ENCODE results near the gene PDE6D. TPM values are rescaled to one million over a fixed set of nuclear protein-coding genes. Genes with fewer than 3 reads are reported as not detected.

PDE6D gene
- total RNA-seq, 1 donor from 2014 or later, result 14.1 TPM

DNA sequence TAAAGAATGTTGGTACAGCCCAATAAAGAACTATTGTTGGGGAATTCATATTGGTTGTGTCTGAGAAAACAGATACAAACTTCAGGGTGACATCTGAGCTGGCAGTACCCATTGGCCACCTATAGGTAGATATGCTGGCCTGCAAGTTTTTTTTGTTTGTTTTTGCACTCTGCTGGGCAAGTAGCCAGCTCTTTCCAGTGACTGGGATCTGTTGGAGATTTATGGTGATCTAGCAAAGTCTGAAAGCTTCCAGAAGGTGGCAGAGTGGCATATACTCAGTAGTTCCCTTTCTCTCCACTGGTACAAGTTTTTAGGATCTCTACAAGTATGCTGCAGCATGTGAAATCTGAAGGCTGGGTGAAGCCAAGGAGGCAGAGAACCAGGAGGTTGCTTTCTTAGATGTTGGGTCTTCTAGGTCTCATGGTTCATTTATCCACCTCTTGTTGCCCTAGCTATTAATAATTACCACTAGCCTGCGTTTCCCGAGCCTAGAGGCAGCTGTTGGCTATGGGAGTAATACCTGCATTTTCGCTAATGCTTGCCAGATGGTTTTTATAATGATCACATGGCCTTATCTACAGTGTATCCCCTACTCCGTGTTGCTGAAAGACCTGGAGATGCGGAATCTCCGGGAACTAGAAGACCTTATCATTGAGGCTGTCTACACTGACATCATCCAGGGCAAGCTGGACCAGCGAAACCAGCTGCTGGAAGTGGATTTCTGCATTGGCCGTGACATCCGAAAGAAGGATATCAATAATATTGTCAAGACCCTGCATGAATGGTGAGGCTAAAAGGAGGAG, 14.6 kb upstream of the PDE6D start:
- peaks cover 26 to 65% (median 46%) of the 10 kb centered on the region in 3 donors for H3K36me3 ChIP-seq (ENCODE audit: control insufficient read depth in 3 of 3, insufficient read depth in 3 of 3, low read length in 3 of 3)
- no peaks in the 10 kb centered on the region for H3K27me3 ChIP-seq (ENCODE audit: control insufficient read depth in 3 of 3, insufficient read depth in 3 of 3, low read length in 3 of 3)
- H3K4me3 ChIP-seq (ENCODE audit: low read length in 3 of 3), result no peak overlapping the region
- H3K4me1 ChIP-seq (ENCODE audit: control insufficient read depth in 3 of 3, insufficient read depth in 3 of 3, low read length in 3 of 3), result peaks cover 0 to 6% (median 0%) of the 10 kb centered on the region in 3 donors
- H3K9ac ChIP-seq (ENCODE audit: low read depth in 1 of 3, low read length in 3 of 3), result no peak overlapping the region
- H3K9me3 ChIP-seq (ENCODE audit: control insufficient read depth in 3 of 3, low read length in 3 of 3), result no peaks in the 10 kb centered on the region
- H3K27ac ChIP-seq (ENCODE audit: low read depth, low read length), result no peak overlapping the region

DNA sequence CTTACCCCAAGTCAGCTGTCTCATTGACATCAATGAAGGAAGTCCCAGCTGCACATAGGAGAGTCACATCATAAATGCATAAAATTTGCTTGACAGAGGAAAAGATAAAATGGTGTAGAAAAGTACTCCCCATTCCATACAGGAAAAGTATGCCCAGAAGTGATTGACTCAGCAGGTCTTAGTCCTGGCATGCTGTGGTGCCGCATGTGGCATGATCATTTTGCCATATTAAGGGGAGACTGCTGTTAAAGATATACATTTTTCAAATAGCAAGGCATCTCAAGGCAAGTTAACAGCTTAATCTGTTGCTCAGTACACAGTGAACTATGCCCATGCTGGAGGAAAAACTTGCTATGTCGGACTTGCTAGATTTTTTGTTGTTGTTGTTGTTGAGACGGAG, 13.3 kb upstream of the PDE6D start:
- Histone ChIP-seq H3K27ac (ENCODE audit: low read depth, low read length) (no peak overlapping the region), H3K4me1 (ENCODE audit: control insufficient read depth in 3 of 3, insufficient read depth in 3 of 3, low read length in 3 of 3) (peaks cover 0 to 6% (median 0%) of the 10 kb centered on the region in 3 donors), H3K27me3 (ENCODE audit: control insufficient read depth in 3 of 3, insufficient read depth in 3 of 3, low read length in 3 of 3) (no peaks in the 10 kb centered on the region), H3K36me3 (ENCODE audit: control insufficient read depth in 3 of 3, insufficient read depth in 3 of 3, low read length in 3 of 3) (peaks cover 26 to 55% (median 41%) of the 10 kb centered on the region in 3 donors), H3K4me3 (ENCODE audit: low read length in 3 of 3) (no peak overlapping the region), H3K9ac (ENCODE audit: low read depth in 1 of 3, low read length in 3 of 3) (no peak overlapping the region), H3K9me3 (ENCODE audit: control insufficient read depth in 3 of 3, low read length in 3 of 3) (no peaks in the 10 kb centered on the region)

DNA sequence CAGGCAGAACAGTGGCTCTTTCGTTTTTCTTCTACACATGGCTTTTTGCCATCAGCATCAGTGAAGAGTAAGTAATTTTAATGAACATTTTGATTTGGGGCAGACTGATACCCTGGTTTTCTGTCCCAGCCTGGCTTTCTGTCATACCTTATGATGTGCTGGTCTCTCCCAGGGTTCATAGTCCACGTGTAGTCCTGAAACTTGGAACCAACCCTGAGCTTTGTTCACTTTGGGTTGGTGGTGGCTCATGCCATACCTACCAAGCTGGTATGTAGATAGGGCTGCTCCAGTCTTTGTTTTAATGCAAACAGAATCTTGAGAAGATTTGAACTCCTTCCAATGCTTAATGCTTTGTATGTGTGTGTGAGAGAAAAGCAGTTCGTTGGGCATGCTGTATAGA, 10.0 kb upstream of the PDE6D start:
- Histone ChIP-seq H3K27ac (ENCODE audit: low read depth, low read length) (no peak overlapping the region), H3K4me1 (ENCODE audit: control insufficient read depth in 3 of 3, insufficient read depth in 3 of 3, low read length in 3 of 3) (peaks cover 11 to 20% (median 15%) of the 10 kb centered on the region in 3 donors), H3K27me3 (ENCODE audit: control insufficient read depth in 3 of 3, insufficient read depth in 3 of 3, low read length in 3 of 3) (no peaks in the 10 kb centered on the region), H3K4me3 (ENCODE audit: low read length in 3 of 3) (no peak overlapping the region), H3K9me3 (ENCODE audit: control insufficient read depth in 3 of 3, low read length in 3 of 3) (no peaks in the 10 kb centered on the region), H3K9ac (ENCODE audit: low read depth in 1 of 3, low read length in 3 of 3) (no peak overlapping the region), H3K36me3 (ENCODE audit: control insufficient read depth in 3 of 3, insufficient read depth in 3 of 3, low read length in 3 of 3) (peaks cover 9 to 36% (median 18%) of the 10 kb centered on the region in 3 donors)

DNA sequence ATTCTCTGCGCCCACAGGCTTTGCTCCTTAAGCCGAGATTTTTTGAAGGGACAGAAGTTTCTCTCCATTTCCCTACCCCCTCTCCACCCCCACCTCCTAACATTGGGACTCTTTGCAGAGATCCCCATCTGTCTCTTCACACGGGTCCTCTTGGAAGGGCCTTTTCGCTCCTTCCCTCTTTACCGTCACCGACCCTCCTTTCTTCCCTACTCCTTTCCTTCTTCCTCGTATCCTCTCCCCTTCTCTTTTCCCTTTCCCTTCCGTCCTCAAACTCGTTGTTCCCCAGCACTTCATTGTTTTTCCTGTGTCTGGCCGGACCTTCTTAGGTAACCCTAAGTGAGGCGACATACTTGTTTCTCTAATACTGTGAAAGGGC, 5.8 kb upstream of the PDE6D start:
- no peaks in the 10 kb centered on the region for H3K9me3 ChIP-seq (ENCODE audit: control insufficient read depth in 3 of 3, low read length in 3 of 3)
- H3K4me3 ChIP-seq (ENCODE audit: low read length in 3 of 3), result peak overlapping the region; percentile 94 to 96 (median 95)
- H3K9ac ChIP-seq (ENCODE audit: low read depth in 1 of 3, low read length in 3 of 3), result peak overlapping the region; percentile 79 to 86 (median 84)
- H3K27ac ChIP-seq (ENCODE audit: low read depth, low read length), result no peak overlapping the region
- H3K27me3 ChIP-seq (ENCODE audit: control insufficient read depth in 3 of 3, insufficient read depth in 3 of 3, low read length in 3 of 3), result no peaks in the 10 kb centered on the region
- H3K4me1 ChIP-seq (ENCODE audit: control insufficient read depth in 3 of 3, insufficient read depth in 3 of 3, low read length in 3 of 3), result peaks cover 26 to 48% (median 40%) of the 10 kb centered on the region in 3 donors
- peaks cover 2 to 15% (median 4%) of the 10 kb centered on the region in 3 donors for H3K36me3 ChIP-seq (ENCODE audit: control insufficient read depth in 3 of 3, insufficient read depth in 3 of 3, low read length in 3 of 3)

DNA sequence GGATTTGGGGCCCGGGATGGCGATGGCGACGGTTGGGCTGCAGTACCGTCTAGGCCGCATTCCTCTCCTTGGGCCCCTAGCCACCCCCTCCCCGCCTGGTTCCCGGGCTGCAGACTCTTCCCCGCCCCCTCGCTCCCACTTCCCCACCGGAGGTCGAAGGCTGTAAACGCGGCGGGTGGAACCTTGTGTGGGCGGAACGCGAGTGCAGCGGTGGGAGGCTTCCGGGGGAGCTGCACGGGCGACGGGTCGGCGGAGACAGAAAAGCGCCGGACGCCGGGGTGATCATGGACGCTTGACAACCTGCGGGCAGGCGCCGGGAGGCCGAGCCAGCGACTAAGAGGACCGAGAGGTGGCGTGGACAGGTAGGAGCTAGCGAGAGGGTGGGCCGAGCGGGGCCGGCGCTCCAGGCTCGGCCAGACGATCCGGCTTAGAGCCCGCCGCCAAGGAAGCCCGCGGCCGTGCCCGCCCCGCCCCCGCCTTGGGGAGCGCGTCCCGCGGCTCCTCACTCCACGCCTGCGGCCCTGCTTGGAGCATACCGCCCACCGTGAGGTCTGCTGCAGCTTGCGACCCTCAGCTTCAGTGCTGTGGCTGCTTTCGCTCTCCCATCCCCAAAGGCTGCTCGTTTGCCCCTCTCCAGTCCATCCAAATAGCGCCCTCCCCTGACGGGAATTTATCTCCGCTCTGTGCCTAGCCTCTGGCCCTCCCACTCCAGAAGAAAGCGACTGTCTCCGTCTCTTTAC, 5.3 kb upstream of the PDE6D start, which contains the start of gene COPS7B:
Gene COPS7B, plus strand, starts transcription at position 269 of the 740 bp plus-strand sequence. CDS start 2,126 bp downstream, outside the sequence.
- peaks cover 26 to 49% (median 40%) of the 10 kb centered on the region in 3 donors for H3K4me1 ChIP-seq (ENCODE audit: control insufficient read depth in 3 of 3, insufficient read depth in 3 of 3, low read length in 3 of 3)
- H3K9ac ChIP-seq (ENCODE audit: low read depth in 1 of 3, low read length in 3 of 3), result peak within 1 kb of the TSS; percentile 79 to 86 (median 84)
- H3K27me3 ChIP-seq (ENCODE audit: control insufficient read depth in 3 of 3, insufficient read depth in 3 of 3, low read length in 3 of 3), result no peaks in the 10 kb centered on the region
- H3K36me3 ChIP-seq (ENCODE audit: control insufficient read depth in 3 of 3, insufficient read depth in 3 of 3, low read length in 3 of 3), result peaks cover 0 to 13% (median 4%) of the 10 kb centered on the region in 3 donors
- peak within 1 kb of the TSS; percentile 49 for H3K27ac ChIP-seq (ENCODE audit: low read depth, low read length)
- peak within 1 kb of the TSS; percentile 94 to 96 (median 95) for H3K4me3 ChIP-seq (ENCODE audit: low read length in 3 of 3)
- no peaks in the 10 kb centered on the region for H3K9me3 ChIP-seq (ENCODE audit: control insufficient read depth in 3 of 3, low read length in 3 of 3)

DNA sequence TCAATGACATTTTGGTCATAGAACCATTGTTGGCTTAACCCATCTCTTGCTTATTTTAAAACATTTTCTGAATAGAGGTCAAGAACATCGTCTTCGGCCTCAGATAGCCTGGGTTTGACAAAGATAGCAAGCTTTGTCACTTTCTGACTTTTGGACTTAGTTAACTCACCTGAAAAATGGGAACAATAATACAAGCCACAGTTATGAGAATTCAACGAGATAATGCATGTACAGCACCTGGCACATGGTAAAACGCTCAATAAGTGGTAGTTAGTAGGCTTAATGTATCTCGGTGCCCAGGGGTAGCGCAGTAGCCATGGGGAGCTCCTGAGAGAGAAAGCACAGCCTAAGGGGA, 4.7 kb upstream of the PDE6D start:
- H3K36me3 ChIP-seq (ENCODE audit: control insufficient read depth in 3 of 3, insufficient read depth in 3 of 3, low read length in 3 of 3), result peaks cover 0 to 8% (median 4%) of the 10 kb centered on the region in 3 donors
- peak overlapping the region; percentile 94 to 96 (median 95) for H3K4me3 ChIP-seq (ENCODE audit: low read length in 3 of 3)
- no peaks in the 10 kb centered on the region for H3K9me3 ChIP-seq (ENCODE audit: control insufficient read depth in 3 of 3, low read length in 3 of 3)
- peak overlapping the region; percentile 49 for H3K27ac ChIP-seq (ENCODE audit: low read depth, low read length)
- peak overlapping the region; percentile 69 to 86 (median 79) for H3K9ac ChIP-seq (ENCODE audit: low read depth in 1 of 3, low read length in 3 of 3)
- peaks cover 26 to 49% (median 40%) of the 10 kb centered on the region in 3 donors for H3K4me1 ChIP-seq (ENCODE audit: control insufficient read depth in 3 of 3, insufficient read depth in 3 of 3, low read length in 3 of 3)
- no peaks in the 10 kb centered on the region for H3K27me3 ChIP-seq (ENCODE audit: control insufficient read depth in 3 of 3, insufficient read depth in 3 of 3, low read length in 3 of 3)

DNA sequence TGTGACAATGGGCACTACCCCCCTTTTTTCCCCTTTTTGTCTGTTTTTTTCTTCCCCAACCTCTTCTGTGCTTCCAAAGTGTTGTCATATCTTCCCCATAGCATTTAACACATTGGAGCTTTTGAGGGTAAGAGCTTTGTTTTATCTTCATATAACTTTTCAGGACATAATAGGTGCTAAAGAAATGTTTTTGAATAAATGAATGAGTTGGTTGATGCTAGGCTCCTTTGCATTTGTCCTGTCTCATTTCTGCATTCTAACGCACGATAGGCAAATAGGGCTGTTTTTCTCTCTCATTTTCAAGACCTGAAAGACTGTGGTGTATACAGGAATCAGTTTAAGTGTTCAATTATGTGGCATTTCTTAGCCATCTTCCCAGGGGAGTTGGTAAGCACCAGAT, 4.3 kb upstream of the PDE6D start:
- Histone ChIP-seq H3K4me3 (ENCODE audit: low read length in 3 of 3) (peak overlapping the region in 2 of 3 donors; percentile 94 to 96), H3K27me3 (ENCODE audit: control insufficient read depth in 3 of 3, insufficient read depth in 3 of 3, low read length in 3 of 3) (no peaks in the 10 kb centered on the region), H3K4me1 (ENCODE audit: control insufficient read depth in 3 of 3, insufficient read depth in 3 of 3, low read length in 3 of 3) (peaks cover 27 to 51% (median 40%) of the 10 kb centered on the region in 3 donors), H3K9ac (ENCODE audit: low read depth in 1 of 3, low read length in 3 of 3) (no peak overlapping the region), H3K27ac (ENCODE audit: low read depth, low read length) (no peak overlapping the region), H3K36me3 (ENCODE audit: control insufficient read depth in 3 of 3, insufficient read depth in 3 of 3, low read length in 3 of 3) (peaks cover 0 to 8% (median 4%) of the 10 kb centered on the region in 3 donors), H3K9me3 (ENCODE audit: control insufficient read depth in 3 of 3, low read length in 3 of 3) (no peaks in the 10 kb centered on the region)

DNA sequence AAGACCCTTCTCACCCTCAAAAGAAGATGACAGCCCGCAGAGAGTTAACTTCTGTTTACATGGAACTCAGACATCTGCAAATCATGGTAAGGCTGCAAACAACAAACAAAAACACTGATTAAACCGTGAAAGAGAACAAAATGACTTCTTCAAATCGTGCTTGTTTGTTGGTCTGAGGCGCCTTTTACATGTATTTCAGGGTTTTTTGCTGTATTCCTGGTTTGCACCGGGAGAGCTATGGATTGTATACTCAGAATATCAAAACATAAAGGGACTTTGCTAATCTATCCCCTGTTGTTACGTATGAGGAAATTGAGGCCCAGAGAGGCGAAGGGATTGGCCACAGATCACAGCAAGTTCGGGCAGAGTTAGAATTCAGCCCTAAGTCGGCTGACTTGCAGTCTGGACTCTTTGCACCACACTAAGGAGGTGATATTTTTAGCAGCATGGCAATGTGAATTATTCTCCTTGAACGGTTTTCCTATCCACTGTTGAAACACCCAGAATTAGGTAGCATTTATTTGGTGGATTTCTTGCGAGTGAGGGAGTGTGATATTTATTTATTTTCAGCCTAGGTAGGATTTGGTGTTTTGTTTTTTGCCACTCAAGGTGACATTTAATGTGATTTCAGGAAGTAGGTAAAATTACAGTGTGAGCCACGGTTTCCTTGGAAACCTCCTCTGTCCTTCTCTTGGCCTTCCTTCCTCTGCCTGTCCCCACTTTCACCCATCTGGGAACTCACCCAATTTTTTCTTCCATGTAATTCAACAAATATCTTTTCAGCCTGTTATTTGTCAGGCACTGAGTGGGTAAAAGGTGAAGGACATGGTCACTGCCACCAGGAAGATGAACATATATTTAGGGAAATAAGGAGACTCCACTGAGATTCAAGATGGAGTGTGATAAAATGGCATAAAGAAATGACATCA, 980 bp upstream of the PDE6D start:
- H3K36me3 ChIP-seq (ENCODE audit: control insufficient read depth in 3 of 3, insufficient read depth in 3 of 3, low read length in 3 of 3), result no peaks in the 10 kb centered on the region
- H3K4me1 ChIP-seq (ENCODE audit: control insufficient read depth in 3 of 3, insufficient read depth in 3 of 3, low read length in 3 of 3), result peaks cover 25 to 49% (median 35%) of the 10 kb centered on the region in 3 donors
- H3K9me3 ChIP-seq (ENCODE audit: control insufficient read depth in 3 of 3, low read length in 3 of 3), result no peaks in the 10 kb centered on the region
- peak overlapping the region; percentile 84 to 95 (median 88) for H3K9ac ChIP-seq (ENCODE audit: low read depth in 1 of 3, low read length in 3 of 3)
- H3K4me3 ChIP-seq (ENCODE audit: low read length in 3 of 3), result peak overlapping the region; percentile 89 to 98 (median 94)
- peak overlapping the region; percentile 82 for H3K27ac ChIP-seq (ENCODE audit: low read depth, low read length)
- H3K27me3 ChIP-seq (ENCODE audit: control insufficient read depth in 3 of 3, insufficient read depth in 3 of 3, low read length in 3 of 3), result no peaks in the 10 kb centered on the region

DNA sequence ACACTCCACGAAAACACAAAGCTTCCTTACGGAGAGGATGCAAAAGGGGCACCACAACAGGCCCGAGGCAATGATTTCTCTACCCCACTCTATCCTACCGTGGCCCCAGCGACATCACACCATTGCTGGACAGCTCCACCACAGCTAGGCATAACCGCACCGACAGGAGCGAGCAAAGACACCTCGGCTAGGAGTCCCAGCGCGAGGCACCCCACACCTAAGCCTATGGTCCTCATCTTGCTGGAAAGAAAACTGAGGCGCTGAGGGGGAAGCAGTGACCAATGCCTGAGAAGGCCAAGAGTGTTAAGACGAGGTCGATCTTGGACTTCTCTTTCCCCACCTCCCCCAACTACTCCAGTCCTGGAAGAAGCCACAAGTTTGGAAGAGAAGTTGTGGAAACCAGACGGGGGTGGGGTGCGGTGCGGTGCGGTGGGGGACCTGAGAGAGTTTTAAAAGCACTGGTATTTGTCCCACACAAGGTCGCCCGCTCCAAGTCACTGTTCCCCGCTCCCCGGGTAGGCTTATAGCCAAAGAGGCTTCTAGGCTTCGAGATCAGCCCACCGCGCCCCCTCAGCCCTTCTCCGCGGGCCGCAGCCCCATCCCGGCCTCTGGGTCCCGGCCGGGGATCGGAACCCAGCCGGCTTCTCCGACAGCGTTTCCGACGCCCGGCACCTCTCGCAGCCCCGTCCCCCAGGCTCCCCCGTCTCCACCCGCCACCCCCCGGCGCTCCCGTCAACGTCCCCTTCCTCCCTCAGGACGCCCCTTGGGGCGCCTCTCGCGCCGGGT, 766 bp downstream of the PDE6D start:
- H3K9me3 ChIP-seq (ENCODE audit: control insufficient read depth in 3 of 3, low read length in 3 of 3), result no peaks in the 10 kb centered on the region
- no peaks in the 10 kb centered on the region for H3K27me3 ChIP-seq (ENCODE audit: control insufficient read depth in 3 of 3, insufficient read depth in 3 of 3, low read length in 3 of 3)
- no peaks in the 10 kb centered on the region for H3K36me3 ChIP-seq (ENCODE audit: control insufficient read depth in 3 of 3, insufficient read depth in 3 of 3, low read length in 3 of 3)
- peaks cover 18 to 34% (median 23%) of the 10 kb centered on the region in 3 donors for H3K4me1 ChIP-seq (ENCODE audit: control insufficient read depth in 3 of 3, insufficient read depth in 3 of 3, low read length in 3 of 3)
- H3K4me3 ChIP-seq (ENCODE audit: low read length in 3 of 3), result peak overlapping the region; percentile 89 to 98 (median 94)
- H3K27ac ChIP-seq (ENCODE audit: low read depth, low read length), result peak overlapping the region; percentile 82
- peak overlapping the region; percentile 43 to 95 (median 84) for H3K9ac ChIP-seq (ENCODE audit: low read depth in 1 of 3, low read length in 3 of 3)

Measured in skeletal muscle tissue (tissue), 4 donors.